Left lung (tissue), 10 donors: ENCODE results near the gene INCENP. TPM values are rescaled to one million over a fixed set of nuclear protein-coding genes. Genes with fewer than 3 reads are reported as not detected.
"Not testable (repeated sequence)": the region's sequence is repeated elsewhere in the genome, so short reads cannot be mapped to it uniquely, and the experiment has no call there.

Experiments used
- ATAC-seq: fragments of 200-7000 bp; cut with Tn5 transposase; one replicate; pipeline ENCODE4 v1.9.1; 2020; ENCODE audit warnings: moderate library complexity
- DNase-seq, 4 donors: peaks; one replicate each; pipeline ENCODE4 v3.0.0-alpha.2; 2013 to 2020
- H3K27ac ChIP-seq, 2 donors: fragments of 200-600 bp; sonication (generic) in 1 of 2; one replicate each; pipeline versions ENCODE4 v1.5.0 to v1.8.0; 2020 to 2021
- H3K27me3 ChIP-seq, 2 donors: fragments of 200-600 bp; sonication (generic) in 1 of 2; one replicate each; pipeline versions ENCODE4 v1.5.0 to v1.8.0; 2020 to 2021
- H3K36me3 ChIP-seq, 2 donors: fragments of 200-600 bp; sonication (generic) in 1 of 2; one replicate each; pipeline versions ENCODE4 v1.5.0 to v1.8.0; 2020 to 2021
- H3K4me1 ChIP-seq, 2 donors: fragments of 200-600 bp; one replicate each; pipeline ENCODE4 v1.8.0; 2021
- H3K4me3 ChIP-seq, 2 donors: fragments of 200-600 bp; sonication (generic) in 1 of 2; one replicate each; pipeline versions ENCODE4 v1.5.0 to v1.8.0; 2020 to 2021; ENCODE audit warnings: mild to moderate bottlenecking in 1 of 2
- H3K9me3 ChIP-seq, 2 donors: fragments of 200-600 bp; sonication (generic) in 1 of 2; one replicate each; pipeline versions ENCODE4 v1.5.0 to v1.8.0; 2020 to 2021
- CTCF ChIP-seq, 2 donors: fragments of 200-600 bp; sonication (generic) in 1 of 2; IDR thresholded peaks; one replicate each; pipeline versions ENCODE4 v1.5.0 to v1.8.0; 2021; ENCODE audit warnings: antibody characterized with exemption in 2 of 2
- intact Hi-C, 2 donors: fragments of 100-400 bp; cut with DNase I; formaldehyde crosslinking; loops; one replicate each; pipeline versions ENCODE4 v1.11.2 to v1.14.2; 2022
- polyA plus RNA-seq, 6 donors: library from polyadenylated mRNA; unstranded; fragments of 120-200 nt; gene quantifications; one replicate each; pipeline ENCODE4 v1.2.1, GENCODE V29; 2013; ENCODE audit not compliant: insufficient read length in 6 of 6
- total RNA-seq, 2 donors: library from RNA; stranded (reverse); fragmentation: NEBNext Ultra II Directional; extraction: Animal tissue kit (Norgen Biotek cat#: 25700); gene quantifications; one replicate each; pipeline ENCODE4 v1.2.1, GENCODE V29; 2021
- donor health status: DM: no; HTN: yes; CAD: no.
- donor health status: DM: no; HTN: no; CAD: no.

INCENP gene
- total and polyA plus RNA-seq, 8 donors, result 17.3 to 47.4 (median 30.1) TPM

- TF ChIP-seq CTCF (IDR thresholded peaks at IDR 0.05), result no peak
- ATAC-seq, result no peak
- H3K27ac ChIP-seq, result no peak overlapping the region
These were observed 72.1 kb downstream of the INCENP start for GRCh38 chr11:62195945-62196344.

GRCh38 chr11:62197400-62197799, 73.6 kb downstream of the INCENP start:
- H3K4me1 ChIP-seq, H3K9me3 ChIP-seq, DNase-seq, H3K4me3 ChIP-seq, H3K36me3 ChIP-seq, ATAC-seq, H3K27ac ChIP-seq, intact Hi-C loops: not testable (repeated sequence)
- peaks cover 0 to 28% of the 10 kb centered on the region in 2 donors for H3K27me3 ChIP-seq

More at GRCh38 chr11:62195945-62196344, 72.1 kb downstream of the INCENP start:
- no peak overlapping the region for H3K4me3 ChIP-seq
- H3K4me1 ChIP-seq, result no peaks in the 10 kb centered on the region
- H3K27me3 ChIP-seq, result peaks cover 0 to 32% of the 10 kb centered on the region in 2 donors
- intact Hi-C loops, result no loop called here
- no peaks in the 10 kb centered on the region for H3K36me3 ChIP-seq
- no peaks in the 10 kb centered on the region for H3K9me3 ChIP-seq
- DNase-seq, result no peak

GRCh38 chr11:62201376-62201775, 77.6 kb downstream of the INCENP start:
- DNase-seq (no peak), ATAC-seq (no peak)
- no peak overlapping the region for H3K27ac ChIP-seq
- H3K4me3 ChIP-seq, result no peak overlapping the region
- TF ChIP-seq CTCF (IDR thresholded peaks at IDR 0.05), result no peak
- no peaks in the 10 kb centered on the region for H3K4me1 ChIP-seq
- H3K9me3 ChIP-seq, result no peaks in the 10 kb centered on the region
- H3K27me3 ChIP-seq, result no peaks in the 10 kb centered on the region
- no peaks in the 10 kb centered on the region for H3K36me3 ChIP-seq
- intact Hi-C loops, result no loop called here

Other genes starting within 250 kb of the INCENP start
- 10 to 100 TPM; 64.1 to 71.4 TPM for gene FADS3, start 232.5 kb upstream of the INCENP start, total RNA-seq
- gene FADS3, start 232.5 kb upstream of the INCENP start, polyA plus RNA-seq, result 10 to 100 TPM in 5 of 6 donors, 1 to 10 TPM in 1; 8.3 to 14.0 (median 11.3) TPM
- 10 to 100 TPM; 10.8 to 13.3 TPM for gene RAB3IL1, start 206.4 kb upstream of the INCENP start, total RNA-seq
- 10 to 100 TPM in 4 of 6 donors, 1 to 10 TPM in 2; 9.3 to 15.4 (median 10.8) TPM for gene RAB3IL1, start 206.4 kb upstream of the INCENP start, polyA plus RNA-seq
- 10 to 100 TPM in 1 of 2 donors, 1 to 10 TPM in 1; 3.8 to 14.6 TPM for gene BEST1, start 173.7 kb upstream of the INCENP start, total RNA-seq
- gene BEST1, start 173.7 kb upstream of the INCENP start, polyA plus RNA-seq, result 1 to 10 TPM; 4.4 to 7.1 (median 6.6) TPM
- 1,000 to 10,000 TPM; 3,536 to 5,494 TPM for gene FTH1, start 156.4 kb upstream of the INCENP start, total RNA-seq
- 1,000 to 10,000 TPM; 1,788 to 2,123 (median 2,057) TPM for gene FTH1, start 156.4 kb upstream of the INCENP start, polyA plus RNA-seq
- not detected for gene SCGB1D1, start 66.2 kb downstream of the INCENP start, total RNA-seq
- not detected for gene SCGB1D1, start 66.2 kb downstream of the INCENP start, polyA plus RNA-seq
- gene SCGB2A1, start 84.7 kb downstream of the INCENP start, total RNA-seq, result 1 to 10 TPM in 1 of 2 donors, not detected in 1; 3.4 TPM
- gene SCGB2A1, start 84.7 kb downstream of the INCENP start, polyA plus RNA-seq, result not detected
- gene SCGB1D2, start 118.2 kb downstream of the INCENP start, total RNA-seq, result not detected
- gene SCGB1D2, start 118.2 kb downstream of the INCENP start, polyA plus RNA-seq, result not detected
- not detected for gene SCGB2A2, start 146.1 kb downstream of the INCENP start, total RNA-seq
- not detected for gene SCGB2A2, start 146.1 kb downstream of the INCENP start, polyA plus RNA-seq
- gene SCGB1D4, start 175.1 kb downstream of the INCENP start, total RNA-seq, result not detected
- not detected for gene SCGB1D4, start 175.1 kb downstream of the INCENP start, polyA plus RNA-seq
- gene ASRGL1, start 213.4 kb downstream of the INCENP start, total RNA-seq, result 10 to 100 TPM; 12.8 to 26.6 TPM
- 1 to 10 TPM; 1.9 to 3.6 (median 2.9) TPM for gene ASRGL1, start 213.4 kb downstream of the INCENP start, polyA plus RNA-seq